GM18505 (cell line): ENCODE measurements around the gene CLEC10A.
"Not testable (repeated sequence)": the region's sequence is repeated elsewhere in the genome, so short reads cannot be mapped to it uniquely, and the experiment has no call there.

Source experiments
- ATAC-seq: cut with Tn5 transposase; IDR thresholded peaks from one replicate; pipeline ENCODE4 v1.9.1; 2021; ENCODE audit not compliant: unreplicated experiment
- POLR2A ChIP-seq: IDR thresholded peaks from 4 replicates; pipeline ENCODE4 v1.6.1; 2011; ENCODE audit warnings: borderline replicate concordance; ENCODE audit not compliant: insufficient read depth, insufficient read length; ENCODE audit errors: extremely low read depth

The CLEC10A gene

DNA sequence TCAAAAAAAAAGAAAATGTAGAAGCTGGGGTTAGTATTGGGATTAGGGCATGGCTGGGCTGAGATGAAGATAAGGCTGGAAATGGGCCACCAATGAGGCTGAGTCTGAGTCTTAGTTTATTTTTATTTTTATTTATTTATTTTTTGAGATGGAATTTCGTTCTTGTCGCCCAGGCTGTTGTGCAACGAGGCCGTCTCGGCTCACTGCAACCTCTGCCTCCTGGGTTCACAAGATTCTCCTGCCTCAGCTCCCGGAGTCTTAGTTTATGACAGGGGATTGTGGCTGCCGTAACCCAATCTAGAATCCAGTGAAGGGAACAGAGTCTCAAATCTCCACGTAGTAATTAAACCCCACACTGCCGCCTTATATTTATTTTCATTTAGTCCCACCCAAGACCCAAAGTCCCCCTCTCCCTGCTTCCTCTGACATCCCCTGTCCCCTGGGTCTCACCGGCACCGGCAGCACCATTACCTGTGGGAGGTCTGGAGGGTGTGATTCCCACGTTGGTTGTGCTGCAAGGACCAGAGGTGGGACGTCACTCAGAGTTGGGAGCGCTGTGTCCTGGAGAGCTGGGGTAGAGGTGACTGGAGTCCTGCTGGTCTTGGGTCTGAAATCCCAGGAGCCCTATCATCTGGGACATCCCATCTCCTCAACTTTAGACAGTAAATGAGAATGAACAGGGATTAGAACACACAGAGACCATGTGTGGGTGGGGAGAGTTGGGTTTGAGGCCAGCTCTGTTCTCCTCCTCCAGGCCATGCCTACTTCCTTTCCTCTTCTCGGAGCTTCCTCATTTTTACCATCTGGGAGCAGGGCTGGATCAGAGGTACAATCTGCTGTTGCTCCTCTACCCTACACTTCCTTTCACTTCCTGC is at the start of gene CLEC10A:
Gene CLEC10A, minus strand, starts transcription at position 671 of the 875 bp plus-strand sequence. CDS start 1,439 bp downstream, outside the sequence.
- no peak for TF ChIP-seq POLR2A
- ATAC-seq, result no peak

DNA sequence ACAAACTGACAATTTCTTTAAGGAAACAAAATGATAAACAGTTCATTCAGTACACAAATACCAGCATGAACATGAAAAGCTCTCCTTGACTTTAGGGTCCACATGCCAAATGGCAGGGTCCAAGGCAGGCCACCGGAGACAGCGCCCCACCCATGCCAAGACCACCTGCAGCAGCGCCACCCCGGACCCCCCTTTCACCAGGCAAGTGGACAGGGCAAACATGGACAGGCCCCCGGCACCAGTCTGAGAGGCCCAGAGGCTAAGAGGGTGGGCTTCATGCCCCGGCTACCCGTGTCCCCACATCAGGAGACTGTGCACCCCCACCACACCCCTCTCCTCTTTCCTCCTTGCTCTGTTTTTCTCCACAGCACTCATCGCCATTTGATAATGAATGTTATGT is 49.3 kb upstream of the CLEC10A start:
- no peak for ATAC-seq
- no peak for TF ChIP-seq POLR2A

- ATAC-seq, result no peak
- no peak for TF ChIP-seq POLR2A
Measured at GRCh38 chr17:7128160-7128559, 48.1 kb upstream of the CLEC10A start.

GRCh38 chr17:7127501-7127900 is 47.5 kb upstream of the CLEC10A start:
- ATAC-seq, result not testable (repeated sequence)

DNA sequence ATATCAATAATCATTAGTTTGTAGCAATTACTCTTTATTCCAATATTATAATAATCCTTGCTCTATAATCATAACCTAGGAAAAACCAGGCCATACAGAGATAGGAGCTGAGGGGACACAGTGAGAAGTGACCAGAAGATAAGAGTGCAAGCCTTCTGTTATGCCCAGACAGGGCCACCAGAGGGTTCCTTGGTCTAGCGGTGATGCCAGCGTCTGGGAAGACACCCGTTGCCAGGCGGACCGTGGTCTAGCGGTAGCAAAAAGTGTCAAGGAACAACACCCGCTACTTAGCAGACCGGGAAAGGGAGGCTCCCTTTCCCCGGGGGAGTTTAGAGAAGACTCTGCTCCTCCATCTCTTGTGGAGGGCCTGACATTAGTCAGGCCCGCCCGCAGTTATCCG is 46.3 kb upstream of the CLEC10A start:
- not testable (repeated sequence) for ATAC-seq

DNA sequence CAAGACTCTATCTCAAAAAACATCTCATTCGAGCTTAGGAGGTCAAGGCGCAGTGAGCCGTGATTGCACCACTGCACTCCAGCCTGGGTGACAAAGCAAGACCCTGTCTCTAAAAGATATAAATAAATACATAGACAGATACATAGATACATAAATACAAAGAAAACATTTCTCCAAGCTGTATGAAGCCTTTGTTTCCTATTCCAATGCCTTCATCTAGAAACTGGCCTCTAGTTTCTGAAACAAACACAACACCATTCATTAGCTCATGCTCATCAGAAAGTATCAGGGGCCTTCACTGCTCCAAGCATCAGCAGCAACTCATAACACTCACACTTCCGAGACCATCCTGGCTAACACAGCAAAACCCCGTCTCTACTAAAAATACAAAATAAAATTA is 44.9 kb upstream of the CLEC10A start:
- no peak for TF ChIP-seq POLR2A
- ATAC-seq, result no peak

- ATAC-seq, result no peak
- no peak for TF ChIP-seq POLR2A
Measured at GRCh38 chr17:7123844-7124243, 43.8 kb upstream of the CLEC10A start.

DNA sequence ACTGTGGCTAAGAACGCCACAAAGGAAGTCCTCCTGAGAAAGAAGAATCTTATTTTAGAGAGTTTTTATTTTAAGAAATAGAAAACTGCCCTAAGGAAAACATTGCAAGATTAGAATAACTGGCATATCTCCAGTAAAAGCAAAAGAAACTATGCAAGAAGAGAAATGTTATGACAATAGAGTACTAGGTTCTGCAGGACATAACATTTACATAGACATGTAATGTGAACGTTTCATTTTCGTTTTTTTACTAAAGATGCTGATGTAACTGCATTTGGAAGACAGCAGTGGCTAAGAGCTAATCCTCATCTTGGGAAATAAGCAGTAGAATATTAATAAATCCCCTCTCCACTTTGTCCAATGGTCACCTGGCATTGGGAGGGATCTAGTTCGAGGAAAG is 42.3 kb upstream of the CLEC10A start:
- TF ChIP-seq POLR2A, result no peak

GRCh38 chr17:7120635-7121034 is 40.6 kb upstream of the CLEC10A start:
- ATAC-seq, result not testable (repeated sequence)

More for the DNA sequence above, 42.3 kb upstream of the CLEC10A start:
- ATAC-seq, result no peak

GRCh38 chr17:7120123-7120522 is 40.1 kb upstream of the CLEC10A start:
- no peak for TF ChIP-seq POLR2A
- no peak for ATAC-seq

DNA sequence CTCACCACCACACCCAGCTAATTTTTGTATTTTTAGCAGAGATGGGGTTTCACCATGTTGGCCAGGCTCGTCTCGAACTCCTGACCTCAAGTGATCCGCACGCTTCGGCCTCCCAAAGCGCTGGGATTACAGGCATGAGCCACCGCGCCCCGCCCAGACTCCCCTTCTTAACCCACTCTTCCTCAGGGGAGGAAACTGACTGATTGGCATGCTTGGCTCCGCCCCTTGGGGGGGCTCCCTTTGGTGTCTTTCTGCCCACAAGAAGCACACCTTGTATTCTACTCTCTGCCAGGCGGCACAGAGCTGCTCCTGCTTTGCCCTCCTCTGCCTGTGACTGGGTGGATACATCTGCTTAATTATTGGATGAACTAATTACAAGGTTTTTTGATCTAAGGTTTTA is 39.3 kb upstream of the CLEC10A start:
- no peak for TF ChIP-seq POLR2A
- no peak for ATAC-seq

GRCh38 chr17:7114875-7115614 is 35.0 kb upstream of the CLEC10A start:
- no peak for ATAC-seq
- no peak for TF ChIP-seq POLR2A

- ATAC-seq, result no peak
- TF ChIP-seq POLR2A, result no peak
Measured at GRCh38 chr17:7114241-7114874, 34.3 kb upstream of the CLEC10A start, which contains the start of gene ASGR2. ASGR2 (minus strand) TSS chr17:7114822; CDS start chr17:7114240, 582 bp downstream.
